Astrocyte (in vitro differentiated cells and primary cell): ENCODE measurements around the gene KNSTRN.

Source experiments
- CTCF ChIP-seq: IDR thresholded peaks from 2 replicates; pipeline ENCODE4 v1.5.1; 2011; ENCODE audit warnings: low read depth, mild to moderate bottlenecking, inconsistent platforms, low read length, moderate library complexity; ENCODE audit not compliant: insufficient read depth
- EZH2 ChIP-seq: IDR thresholded peaks from 2 replicates; pipeline ENCODE4 v1.6.1; 2012; ENCODE audit warnings: mild to moderate bottlenecking, low read length, inconsistent platforms; ENCODE audit not compliant: insufficient read depth

GRCh38 chr15:40377606-40378005 is 4.9 kb upstream of the KNSTRN start:
- no peak for TF ChIP-seq CTCF
- no peak for TF ChIP-seq EZH2
